Measurements from ENCODE around the gene ASB1.
"Not testable (repeated sequence)": the region's sequence is repeated elsewhere in the genome, so short reads cannot be mapped to it uniquely, and the experiment has no call there.

Gene ASB1

DNA sequence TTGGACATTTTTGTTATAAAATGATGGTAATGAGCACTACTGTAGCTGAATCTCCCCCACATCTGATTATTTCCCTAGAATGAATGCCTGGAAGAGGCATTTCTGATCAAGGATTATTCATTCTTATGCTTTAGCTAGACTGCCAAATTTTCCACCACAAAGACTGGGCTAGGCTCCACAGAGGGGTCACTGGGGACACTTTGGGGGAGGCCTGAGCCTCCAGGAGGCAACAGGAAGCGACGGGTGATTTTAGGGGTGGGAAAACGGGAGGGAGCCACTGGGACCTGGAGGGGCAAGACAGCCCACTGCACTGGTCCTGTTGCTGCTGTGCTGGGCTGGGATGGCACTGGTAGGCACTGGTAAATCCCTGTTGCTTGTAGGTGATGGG is 2.4 kb upstream of the ASB1 start:
- no peak for DNase-seq

DNA sequence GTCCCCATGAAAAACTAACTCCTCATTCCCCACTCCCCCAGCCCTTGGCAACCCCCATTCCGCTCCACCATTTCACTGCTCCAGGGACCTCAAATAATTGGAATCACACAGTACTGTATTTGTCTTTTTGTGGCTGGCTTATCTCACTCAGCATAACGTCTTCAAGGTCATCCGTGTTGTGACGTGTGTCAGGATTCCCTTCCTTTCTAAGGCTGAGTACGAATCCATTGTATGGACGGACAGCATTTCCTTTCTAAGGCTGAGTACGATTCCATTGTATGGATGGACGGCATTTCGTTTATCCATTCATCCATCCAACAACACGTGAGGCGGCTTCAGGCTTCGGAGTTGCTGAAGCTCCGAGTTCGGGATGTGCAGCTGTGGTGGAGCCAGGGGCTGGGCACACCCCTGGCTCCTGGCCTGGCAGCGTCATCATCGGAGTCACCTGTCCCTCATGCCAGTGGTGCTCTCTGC is 1.2 kb upstream of the ASB1 start:
- DNase-seq = no peak

DNA sequence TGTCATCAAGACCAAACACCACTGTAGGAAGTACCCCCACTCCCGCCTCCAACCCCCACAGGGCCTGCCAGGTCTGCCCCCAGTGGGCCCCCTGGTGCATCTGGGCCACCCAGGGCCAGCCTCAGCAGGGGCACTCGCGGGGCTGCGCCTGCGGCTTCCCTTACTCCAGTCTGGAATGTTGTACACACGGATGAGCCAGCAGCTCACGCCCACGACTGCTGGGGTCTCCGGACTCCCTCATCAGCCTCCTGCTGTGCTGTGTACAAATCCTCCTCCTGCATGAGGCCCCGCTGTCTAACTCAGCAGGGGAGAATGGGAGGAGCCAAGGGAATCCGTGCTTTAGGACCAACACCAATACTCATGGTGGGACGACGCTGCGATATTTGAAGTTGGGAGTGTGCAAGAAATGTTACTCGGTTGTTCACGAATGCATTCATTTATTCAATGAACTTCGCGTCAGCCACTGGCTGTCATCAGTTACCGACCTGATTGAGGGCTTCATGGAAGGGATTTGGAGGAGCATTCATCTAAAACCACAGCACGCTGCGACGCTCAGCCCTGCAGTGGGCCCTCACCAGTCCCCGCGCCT is 654 bp upstream of the ASB1 start:
- DNase-seq = no peak

DNA sequence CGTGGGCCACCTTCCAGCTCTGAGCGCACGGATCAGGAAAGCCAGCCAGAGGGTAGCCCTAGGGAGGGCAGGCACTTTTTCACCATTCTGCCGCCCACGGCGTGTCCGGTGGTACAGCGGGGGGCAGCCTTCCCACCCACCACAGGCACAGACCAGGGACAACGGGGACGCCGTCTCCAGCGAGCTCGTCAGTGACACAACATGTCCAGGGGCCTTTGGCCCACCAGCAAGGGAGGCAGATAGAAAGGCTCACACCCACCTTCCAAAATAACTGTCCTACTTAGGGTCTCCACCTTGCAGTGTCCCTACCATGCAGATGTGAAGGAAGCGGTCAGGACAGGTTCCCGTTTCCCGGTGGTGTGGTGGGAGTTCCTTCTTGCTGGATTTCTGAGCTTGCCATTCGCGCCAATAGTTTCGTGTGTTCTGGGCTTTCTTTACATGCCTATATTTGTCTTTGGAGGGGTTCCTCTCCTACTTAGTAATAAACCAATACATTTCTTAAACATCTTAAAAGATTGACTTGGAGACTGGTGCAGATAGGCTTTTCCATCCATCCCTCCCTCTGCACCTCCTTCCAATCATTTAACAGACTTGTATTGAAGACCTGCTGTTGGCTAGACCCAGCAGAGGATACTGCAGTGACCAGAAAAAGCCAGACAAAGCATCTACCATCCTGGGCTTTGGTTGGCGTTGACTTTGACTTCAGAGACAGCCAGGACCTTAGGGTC is 872 bp downstream of the ASB1 start:
- no peak for DNase-seq

- no peak for DNase-seq
Measured at GRCh38 chr2:238428866-238429265, 2.1 kb downstream of the ASB1 start.

- no peak for DNase-seq
Measured at GRCh38 chr2:238430781-238431180, 4.1 kb downstream of the ASB1 start.

- no peak for DNase-seq
Measured at GRCh38 chr2:238431456-238431855, 4.7 kb downstream of the ASB1 start.

DNA sequence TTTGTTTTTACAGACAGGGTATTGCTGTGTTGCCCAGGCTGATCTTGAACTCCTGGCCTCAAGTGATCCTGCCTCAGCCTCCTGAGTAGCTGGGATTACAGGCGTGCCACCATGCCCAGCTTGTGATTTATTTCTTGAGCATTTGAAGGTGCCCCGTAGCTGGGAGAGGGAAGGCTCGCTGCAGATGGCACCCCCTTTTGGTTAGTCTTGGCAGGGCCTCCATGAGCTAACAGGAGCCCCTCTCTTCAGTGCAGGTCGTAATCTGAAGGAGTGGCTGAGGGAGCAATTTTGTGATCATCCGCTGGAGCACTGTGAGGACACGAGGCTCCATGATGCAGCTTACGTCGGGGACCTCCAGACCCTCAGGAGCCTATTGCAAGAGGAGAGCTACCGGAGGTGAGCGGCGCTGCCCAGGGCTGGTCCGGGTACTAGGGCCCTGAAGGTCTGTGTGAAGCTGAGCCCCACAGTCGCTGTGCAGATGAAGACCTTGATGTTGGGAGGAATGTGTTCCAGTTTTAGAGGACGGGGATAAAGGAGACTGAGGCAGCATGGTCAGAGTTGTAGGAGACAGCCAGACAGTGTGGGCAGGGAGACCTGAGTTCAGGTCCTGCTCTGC is 6.7 kb downstream of the ASB1 start:
- DNase-seq = no peak

- DNase-seq = no peak
Measured at GRCh38 chr2:238433941-238434845, 7.5 kb downstream of the ASB1 start.

GRCh38 chr2:238434846-238435751 is 8.4 kb downstream of the ASB1 start:
- DNase-seq = no peak

GRCh38 chr2:238435752-238436096 is 9.0 kb downstream of the ASB1 start:
- DNase-seq = no peak

DNA sequence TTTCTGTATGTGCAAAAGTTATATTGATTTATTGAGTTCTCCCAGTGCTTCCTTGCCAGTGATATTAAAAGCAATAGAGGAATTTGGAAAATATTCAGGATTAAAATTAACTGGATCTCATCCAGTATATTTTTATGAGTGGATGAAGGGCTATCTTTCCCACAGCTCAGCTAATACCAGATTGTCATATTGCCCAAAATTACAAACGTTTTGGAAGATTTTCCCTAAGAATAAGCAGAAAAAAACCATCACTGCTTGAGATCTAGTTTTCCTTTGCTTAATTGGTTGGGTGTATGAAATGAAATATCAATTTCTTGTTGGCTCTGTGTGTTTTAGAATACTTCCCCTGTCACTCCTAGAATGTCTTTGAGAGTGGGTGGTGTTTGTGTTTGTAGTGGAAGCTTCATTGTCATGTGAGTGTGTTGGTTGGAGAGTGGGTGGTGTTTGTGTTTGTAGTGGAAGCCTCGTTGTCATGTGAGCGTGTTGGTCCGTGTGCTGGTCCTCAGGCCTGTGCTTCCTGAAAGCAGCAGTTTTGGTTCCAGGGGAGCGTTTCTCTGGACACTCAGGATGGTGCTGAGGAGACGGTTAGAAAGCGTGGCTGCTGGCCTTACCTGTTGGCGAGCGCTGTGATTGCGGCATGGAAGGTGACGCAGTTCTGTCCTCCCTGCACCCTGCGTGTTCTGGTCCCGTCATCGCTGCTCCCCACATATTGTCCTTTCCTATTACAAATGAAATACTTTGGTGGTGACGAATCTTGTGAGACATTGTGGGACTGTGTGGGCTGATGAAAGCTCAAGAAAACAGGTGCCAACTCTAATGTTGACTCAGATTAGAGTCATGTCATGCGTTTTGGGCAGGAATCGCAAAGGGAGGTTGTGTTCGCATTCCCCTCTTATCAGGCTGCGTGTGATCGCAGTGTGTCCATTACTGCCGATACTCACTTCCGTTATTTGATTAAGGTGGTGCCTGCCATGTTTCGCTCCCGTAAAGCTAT is 12.4 kb downstream of the ASB1 start:
- peak; percentile 79 for DNase-seq

DNA sequence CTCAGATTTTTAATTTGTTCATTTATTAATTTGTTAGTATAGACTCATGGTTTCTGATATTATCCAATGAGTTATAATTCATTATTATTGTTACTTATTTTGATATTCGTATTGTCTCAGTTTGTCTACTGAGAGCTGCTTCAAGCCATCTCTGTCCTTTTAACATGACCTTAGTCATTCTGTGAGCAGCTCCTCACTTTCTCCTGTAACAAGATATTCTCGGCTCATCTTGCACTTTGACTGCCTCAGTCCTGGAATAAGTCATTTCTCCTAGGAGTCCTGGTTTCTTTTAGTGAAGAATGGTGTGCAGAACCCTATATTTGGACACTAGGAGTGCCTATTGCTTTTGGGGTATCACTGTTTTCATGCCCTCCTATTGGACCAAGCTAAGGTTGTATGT is 13.2 kb downstream of the ASB1 start:
- DNase-seq = no peak

DNA sequence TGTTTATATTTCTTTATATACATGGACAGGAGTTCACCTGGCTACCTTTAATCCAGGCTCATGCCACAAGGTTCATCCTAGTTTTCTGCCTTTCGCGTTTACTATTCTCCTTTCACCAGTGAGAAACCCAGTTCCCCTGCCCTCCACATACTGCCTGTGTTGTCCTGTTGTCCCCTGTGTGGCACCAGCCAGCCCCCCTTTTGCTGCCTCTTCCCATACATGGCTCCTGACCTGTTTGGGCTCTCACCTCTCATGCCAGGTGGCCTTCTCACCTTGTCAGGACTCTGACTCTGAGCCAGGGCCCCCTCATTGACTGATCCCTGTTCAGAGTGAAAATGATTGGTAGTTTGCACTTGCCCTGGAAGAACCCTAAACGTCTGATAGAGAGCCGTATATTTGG is 13.6 kb downstream of the ASB1 start:
- DNase-seq = no peak

- no peak for DNase-seq
Measured at GRCh38 chr2:238440767-238441166, 14.0 kb downstream of the ASB1 start.

DNA sequence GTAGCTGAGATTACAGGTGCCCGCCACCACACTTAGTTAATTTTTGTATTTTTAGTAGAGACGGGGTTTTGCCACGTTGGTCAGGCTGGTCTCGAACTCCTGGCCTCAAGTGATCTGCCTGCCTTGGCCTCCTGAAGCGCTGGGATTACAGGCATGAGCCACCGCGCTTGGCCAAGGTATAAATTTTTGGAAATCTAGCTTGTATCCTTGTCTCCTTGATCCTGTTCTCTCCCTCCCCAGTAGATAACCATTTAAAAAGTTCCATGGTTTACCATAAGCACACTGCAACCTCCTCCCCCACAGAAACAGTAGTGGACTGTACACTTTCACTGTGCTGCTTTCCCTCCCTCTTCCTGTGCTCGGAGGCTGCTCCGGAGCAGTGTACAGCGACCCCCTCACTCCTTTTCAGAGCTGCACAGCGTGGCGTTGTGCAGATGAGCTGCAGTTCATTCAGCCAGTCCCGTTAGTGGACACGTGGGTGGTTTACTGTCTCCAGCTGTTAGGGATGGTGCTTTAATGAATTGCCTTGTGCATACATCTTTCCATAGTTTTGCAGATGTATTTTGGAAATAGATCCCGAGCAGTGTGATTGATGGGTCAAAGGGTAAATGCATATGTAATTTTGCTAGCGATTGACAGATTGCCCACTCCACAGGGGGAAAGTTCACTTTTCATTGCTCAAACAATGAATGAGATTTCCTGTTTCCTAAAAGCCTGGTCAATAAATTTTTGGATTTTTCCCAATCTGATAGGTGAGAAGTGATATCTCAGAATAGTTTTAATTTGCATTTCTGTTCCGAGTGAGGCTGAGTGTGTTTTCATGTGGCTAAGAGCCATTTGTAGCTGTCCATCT is 14.8 kb downstream of the ASB1 start:
- no peak for DNase-seq

DNA sequence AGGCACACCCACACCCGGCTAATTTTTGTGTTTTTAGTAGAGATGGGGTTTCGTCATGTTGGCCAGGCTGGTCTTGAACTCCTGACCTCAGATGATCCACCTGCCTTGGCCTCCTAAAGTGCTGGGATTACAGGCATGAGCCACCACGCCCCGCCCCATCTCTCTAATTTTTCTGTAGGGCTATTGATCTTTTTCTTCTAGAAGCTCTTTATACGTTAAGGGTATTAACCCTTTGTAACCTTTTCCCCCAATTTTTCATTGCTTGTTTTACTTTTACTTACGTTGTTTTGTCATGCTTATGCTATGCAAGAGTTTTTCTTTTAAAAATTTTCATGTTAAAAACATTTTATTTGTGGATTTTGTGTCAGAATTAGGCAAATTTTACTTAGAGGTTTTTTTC is 15.5 kb downstream of the ASB1 start:
- not testable (repeated sequence) for DNase-seq

DNA sequence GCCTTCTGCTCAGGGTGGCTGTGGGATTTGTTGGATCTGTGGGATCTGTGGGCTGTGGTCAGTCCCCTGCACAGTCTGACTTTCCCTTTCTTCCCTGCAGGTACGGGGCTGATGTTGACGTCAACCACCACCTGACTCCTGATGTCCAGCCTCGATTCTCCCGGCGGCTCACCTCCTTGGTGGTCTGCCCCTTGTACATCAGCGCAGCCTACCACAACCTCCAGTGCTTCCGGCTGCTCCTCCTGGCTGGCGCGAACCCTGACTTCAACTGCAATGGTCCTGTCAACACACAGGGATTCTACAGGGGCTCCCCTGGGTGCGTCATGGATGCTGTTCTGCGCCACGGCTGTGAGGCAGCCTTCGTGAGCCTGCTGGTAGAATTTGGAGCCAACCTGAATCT is 17.5 kb downstream of the ASB1 start:
- DNase-seq = no peak

DNA sequence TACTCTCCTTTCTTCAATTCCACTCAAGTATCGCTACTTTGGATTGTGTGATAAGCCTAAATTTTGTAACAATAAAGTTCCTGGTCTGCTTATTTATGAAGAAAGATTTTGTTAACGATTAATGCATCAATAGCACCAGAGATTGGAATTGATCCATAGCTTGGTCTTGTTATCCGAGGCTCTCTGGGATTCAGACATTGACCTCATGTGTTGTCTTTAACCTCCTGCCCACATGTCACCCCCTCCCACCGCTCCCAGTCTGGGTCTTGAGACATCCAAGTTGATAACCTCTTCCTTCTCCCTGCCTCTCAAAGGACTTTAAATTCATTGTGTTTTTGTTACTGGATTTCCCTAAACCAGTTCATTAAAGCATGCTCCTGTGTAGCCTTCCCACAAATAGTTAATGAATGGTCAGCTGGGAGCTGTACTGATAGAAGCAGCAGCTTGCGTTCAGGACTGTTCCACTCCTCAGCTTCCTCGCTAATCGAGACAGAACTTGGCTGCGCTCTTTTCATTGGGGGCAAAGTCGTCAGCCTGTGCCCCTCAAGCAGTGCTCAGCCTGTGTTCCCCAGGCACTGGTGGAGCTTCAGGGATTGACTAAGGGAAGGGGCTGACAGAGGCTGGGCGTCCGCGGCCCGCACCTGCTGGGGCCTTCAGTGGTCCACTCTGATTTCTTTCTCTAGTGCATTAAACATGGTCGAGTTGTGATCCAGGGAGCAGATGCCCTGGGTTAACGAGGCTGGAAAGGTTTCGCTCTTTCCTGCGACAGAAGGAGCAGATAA is 18.9 kb downstream of the ASB1 start:
- no peak for DNase-seq

Measured in stimulated activated CD4-positive, alpha-beta T cell treated with anti-CD3 and anti-CD28 coated beads, Interleukin-4, amount 100 ng/mL, for 24 hours (primary cell).